ENCODE data around the gene SLC25A11. TPM values are rescaled to one million over a fixed set of nuclear protein-coding genes. Genes with fewer than 3 reads are reported as not detected.

Gene SLC25A11
- total and polyA plus RNA-seq, 4 donors, result 28.5 to 54.1 (median 46.0) TPM

DNA sequence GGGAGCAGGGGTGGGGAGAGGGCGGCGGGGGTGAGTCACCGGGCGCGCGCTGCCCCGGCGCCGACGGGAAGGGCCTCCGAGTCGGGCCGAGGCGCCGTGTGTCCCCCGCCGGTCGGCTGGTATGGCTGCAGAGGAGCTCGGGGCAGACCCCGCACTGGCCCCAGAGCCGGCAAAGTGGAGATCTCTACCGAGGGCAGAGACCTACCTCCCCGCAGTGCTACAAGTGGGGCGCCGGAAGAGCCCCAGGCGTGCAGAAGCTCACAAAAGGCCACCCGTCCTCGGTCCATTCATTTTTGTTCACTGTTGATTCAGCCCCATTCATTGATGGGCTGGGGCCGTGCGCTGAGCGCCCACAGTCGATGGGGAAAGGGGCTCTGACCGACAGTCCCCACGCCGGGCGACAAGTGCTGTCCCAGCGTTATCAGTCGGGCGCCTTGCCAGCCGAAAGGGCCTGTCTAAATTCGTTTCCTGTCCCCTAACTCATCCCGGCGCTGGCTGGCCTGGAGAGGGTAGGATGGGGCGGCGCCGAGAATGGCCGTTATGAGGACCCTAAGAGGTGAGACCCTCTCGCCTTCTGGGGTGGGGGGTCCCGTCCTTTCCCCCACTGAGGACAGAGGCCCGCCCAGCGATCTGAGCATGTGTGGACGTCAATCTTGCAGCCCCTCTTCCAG lies 10.4 kb upstream of the SLC25A11 start:
- Histone ChIP-seq H3K27me3 (ENCODE audit: control insufficient read depth in 4 of 4, insufficient read depth in 4 of 4, low read length in 3 of 4) (no peaks in the 10 kb centered on the region), H3K9me3 (ENCODE audit: control insufficient read depth in 4 of 4, low read length in 3 of 4) (no peaks in the 10 kb centered on the region), H3K36me3 (ENCODE audit: control insufficient read depth in 4 of 4, insufficient read depth in 3 of 4, low read depth in 1 of 4, low read length in 3 of 4) (peaks cover 3 to 5% (median 4%) of the 10 kb centered on the region in 4 donors), H3K9ac (ENCODE audit: low read depth in 1 of 2, low read length in 2 of 2) (peak overlapping the region; percentile 66 to 69), H3K27ac (ENCODE audit: low read depth in 1 of 2, low read length in 2 of 2) (peak overlapping the region; percentile 95 to 96), H3K4me1 (ENCODE audit: control insufficient read depth in 4 of 4, insufficient read depth in 4 of 4, low read length in 3 of 4) (peaks cover 9 to 55% (median 42%) of the 10 kb centered on the region in 4 donors), H3K4me3 (ENCODE audit: low read depth in 1 of 3, low read length in 3 of 3) (peak overlapping the region; percentile 53 to 91 (median 56))
- WGBS, result 2% methylated on average over 52 of the region's 52 CpGs
- no peak for TF ChIP-seq RAD21 (IDR thresholded peaks at IDR 0.05)
- TF ChIP-seq, protein P1, sequence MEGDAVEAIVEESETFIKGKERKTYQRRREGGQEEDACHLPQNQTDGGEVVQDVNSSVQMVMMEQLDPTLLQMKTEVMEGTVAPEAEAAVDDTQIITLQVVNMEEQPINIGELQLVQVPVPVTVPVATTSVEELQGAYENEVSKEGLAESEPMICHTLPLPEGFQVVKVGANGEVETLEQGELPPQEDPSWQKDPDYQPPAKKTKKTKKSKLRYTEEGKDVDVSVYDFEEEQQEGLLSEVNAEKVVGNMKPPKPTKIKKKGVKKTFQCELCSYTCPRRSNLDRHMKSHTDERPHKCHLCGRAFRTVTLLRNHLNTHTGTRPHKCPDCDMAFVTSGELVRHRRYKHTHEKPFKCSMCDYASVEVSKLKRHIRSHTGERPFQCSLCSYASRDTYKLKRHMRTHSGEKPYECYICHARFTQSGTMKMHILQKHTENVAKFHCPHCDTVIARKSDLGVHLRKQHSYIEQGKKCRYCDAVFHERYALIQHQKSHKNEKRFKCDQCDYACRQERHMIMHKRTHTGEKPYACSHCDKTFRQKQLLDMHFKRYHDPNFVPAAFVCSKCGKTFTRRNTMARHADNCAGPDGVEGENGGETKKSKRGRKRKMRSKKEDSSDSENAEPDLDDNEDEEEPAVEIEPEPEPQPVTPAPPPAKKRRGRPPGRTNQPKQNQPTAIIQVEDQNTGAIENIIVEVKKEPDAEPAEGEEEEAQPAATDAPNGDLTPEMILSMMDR (IDR thresholded peaks at IDR 0.05; ENCODE audit: low read depth, low read length, missing input control), result no peak
- TF ChIP-seq FOXA2 (IDR thresholded peaks at IDR 0.05), result no peak
- TF ChIP-seq, protein P2, sequence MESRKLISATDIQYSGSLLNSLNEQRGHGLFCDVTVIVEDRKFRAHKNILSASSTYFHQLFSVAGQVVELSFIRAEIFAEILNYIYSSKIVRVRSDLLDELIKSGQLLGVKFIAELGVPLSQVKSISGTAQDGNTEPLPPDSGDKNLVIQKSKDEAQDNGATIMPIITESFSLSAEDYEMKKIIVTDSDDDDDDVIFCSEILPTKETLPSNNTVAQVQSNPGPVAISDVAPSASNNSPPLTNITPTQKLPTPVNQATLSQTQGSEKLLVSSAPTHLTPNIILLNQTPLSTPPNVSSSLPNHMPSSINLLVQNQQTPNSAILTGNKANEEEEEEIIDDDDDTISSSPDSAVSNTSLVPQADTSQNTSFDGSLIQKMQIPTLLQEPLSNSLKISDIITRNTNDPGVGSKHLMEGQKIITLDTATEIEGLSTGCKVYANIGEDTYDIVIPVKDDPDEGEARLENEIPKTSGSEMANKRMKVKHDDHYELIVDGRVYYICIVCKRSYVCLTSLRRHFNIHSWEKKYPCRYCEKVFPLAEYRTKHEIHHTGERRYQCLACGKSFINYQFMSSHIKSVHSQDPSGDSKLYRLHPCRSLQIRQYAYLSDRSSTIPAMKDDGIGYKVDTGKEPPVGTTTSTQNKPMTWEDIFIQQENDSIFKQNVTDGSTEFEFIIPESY (IDR thresholded peaks at IDR 0.05), result no peak
- TF ChIP-seq YY1 (IDR thresholded peaks at IDR 0.05), result peak; percentile 2
- TF ChIP-seq TAF1 (conservative IDR thresholded peaks at IDR 0.05), result no peak
- peak in 1 of 2 donors; percentile 7 for TF ChIP-seq GABPA (IDR thresholded peaks at IDR 0.05 in 1 of 2, conservative IDR thresholded peaks at IDR 0.05 in 1 of 2)
- TF ChIP-seq HNF4A (conservative IDR thresholded peaks at IDR 0.05), result no peak
- TF ChIP-seq SP1 (IDR thresholded peaks at IDR 0.05), result no peak
- TF ChIP-seq, protein P3, sequence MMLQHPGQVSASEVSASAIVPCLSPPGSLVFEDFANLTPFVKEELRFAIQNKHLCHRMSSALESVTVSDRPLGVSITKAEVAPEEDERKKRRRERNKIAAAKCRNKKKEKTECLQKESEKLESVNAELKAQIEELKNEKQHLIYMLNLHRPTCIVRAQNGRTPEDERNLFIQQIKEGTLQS (IDR thresholded peaks at IDR 0.05), result no peak
- TF ChIP-seq EGR1 (IDR thresholded peaks at IDR 0.05; ENCODE audit: low read depth in 2 of 2), result no peak
- DNase-seq (ENCODE audit: low spot score), result peak; percentile 74

DNA sequence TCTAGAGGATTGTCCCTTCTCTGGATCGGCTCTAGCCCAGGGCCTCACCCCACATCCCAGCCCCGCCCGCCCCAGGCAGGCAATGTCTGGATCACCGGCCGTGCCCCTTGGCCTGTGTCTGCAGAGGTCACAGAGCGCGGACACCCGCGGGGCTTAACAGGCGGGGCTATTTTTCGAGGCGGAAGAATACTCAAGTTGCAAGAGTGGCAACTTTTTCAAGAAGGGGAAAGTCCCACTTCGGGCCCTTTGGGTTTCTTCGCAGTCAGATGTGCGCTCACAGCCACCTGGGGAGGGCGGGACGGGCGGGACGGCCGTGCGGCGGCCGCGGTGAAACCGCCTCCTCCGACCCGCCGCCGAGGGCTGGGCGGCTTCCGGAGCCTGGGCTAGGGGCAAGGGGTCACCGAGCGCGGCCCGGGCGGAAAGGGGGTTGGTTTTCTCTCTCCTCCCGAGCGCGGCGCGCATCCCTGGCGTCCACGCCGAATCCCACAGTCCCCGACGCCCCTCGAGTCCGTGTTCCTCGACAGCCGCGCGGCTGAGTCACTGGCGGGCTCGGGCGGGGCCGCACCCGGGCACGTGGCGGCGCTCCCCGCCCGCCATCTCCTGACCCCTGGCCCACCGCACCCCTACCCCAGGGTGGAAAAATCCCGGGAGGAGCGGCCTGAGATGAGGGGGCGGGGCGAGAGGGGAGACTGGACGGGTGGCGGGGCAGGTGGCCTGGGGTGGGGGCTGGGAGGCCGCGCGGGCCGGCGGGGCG lies 9.7 kb upstream of the SLC25A11 start:
- H3K4me1 ChIP-seq (ENCODE audit: control insufficient read depth in 4 of 4, insufficient read depth in 4 of 4, low read length in 3 of 4), result peaks cover 8 to 59% (median 43%) of the 10 kb centered on the region in 4 donors
- DNase-seq (ENCODE audit: low spot score), result peak; percentile 74
- no peak for TF ChIP-seq TAF1 (conservative IDR thresholded peaks at IDR 0.05)
- TF ChIP-seq YY1 (IDR thresholded peaks at IDR 0.05), result no peak
- TF ChIP-seq, protein P1 (IDR thresholded peaks at IDR 0.05; ENCODE audit: low read depth, low read length, missing input control), result no peak
- TF ChIP-seq JUND (IDR thresholded peaks at IDR 0.05), result no peak
- no peak for TF ChIP-seq FOXA1 (IDR thresholded peaks at IDR 0.05)
- TF ChIP-seq GABPA (IDR thresholded peaks at IDR 0.05 in 1 of 2, conservative IDR thresholded peaks at IDR 0.05 in 1 of 2), result peak in 1 of 2 donors; percentile 17
- TF ChIP-seq, protein P4, sequence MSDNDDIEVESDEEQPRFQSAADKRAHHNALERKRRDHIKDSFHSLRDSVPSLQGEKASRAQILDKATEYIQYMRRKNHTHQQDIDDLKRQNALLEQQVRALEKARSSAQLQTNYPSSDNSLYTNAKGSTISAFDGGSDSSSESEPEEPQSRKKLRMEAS (IDR thresholded peaks at IDR 0.05), result no peak
- no peak for TF ChIP-seq EGR1 (IDR thresholded peaks at IDR 0.05; ENCODE audit: low read depth in 2 of 2)
- TF ChIP-seq HNF4A (conservative IDR thresholded peaks at IDR 0.05), result peak in 1 of 2 donors; percentile 40
- TF ChIP-seq HNF4G (IDR thresholded peaks at IDR 0.05), result no peak
- peak; percentile 77 for TF ChIP-seq NR2F2 (IDR thresholded peaks at IDR 0.05)
- no peak for TF ChIP-seq SP1 (IDR thresholded peaks at IDR 0.05)
- TF ChIP-seq RAD21 (IDR thresholded peaks at IDR 0.05), result no peak
- TF ChIP-seq, protein P3 (IDR thresholded peaks at IDR 0.05), result no peak
- TF ChIP-seq, protein P2 (IDR thresholded peaks at IDR 0.05), result no peak
- no peak for TF ChIP-seq FOXA2 (IDR thresholded peaks at IDR 0.05)
- TF ChIP-seq RXRA (IDR thresholded peaks at IDR 0.05), result peak; percentile 57 to 77

More for the DNA sequence above, 9.7 kb upstream of the SLC25A11 start:
- Histone ChIP-seq H3K27ac (ENCODE audit: low read depth in 1 of 2, low read length in 2 of 2) (peak overlapping the region; percentile 95 to 96), H3K27me3 (ENCODE audit: control insufficient read depth in 4 of 4, insufficient read depth in 4 of 4, low read length in 3 of 4) (no peaks in the 10 kb centered on the region), H3K9ac (ENCODE audit: low read depth in 1 of 2, low read length in 2 of 2) (peak overlapping the region; percentile 51 to 85), H3K36me3 (ENCODE audit: control insufficient read depth in 4 of 4, insufficient read depth in 3 of 4, low read depth in 1 of 4, low read length in 3 of 4) (peaks cover 3 to 12% (median 5%) of the 10 kb centered on the region in 4 donors), H3K4me3 (ENCODE audit: low read depth in 1 of 3, low read length in 3 of 3) (peak overlapping the region; percentile 66 to 91 (median 76)), H3K9me3 (ENCODE audit: control insufficient read depth in 4 of 4, low read length in 3 of 4) (no peaks in the 10 kb centered on the region)
- WGBS, result under 1% methylated on average over 75 of the region's 75 CpGs

All from liver (tissue), 9 donors.